HepG2 (cell line): Measurements from ENCODE around the gene AQP6. TPM values are rescaled to one million over a fixed set of nuclear protein-coding genes. Genes with fewer than 3 reads are reported as not detected.

Source experiments
- CSRNP2 ChIP-seq: sonication (generic); formaldehyde crosslinking; conservative IDR thresholded peaks from 2 replicates; pipeline ENCODE4 v1.8.0; 2022; ENCODE audit warnings: low read depth, missing genetic modification reagents
- EED ChIP-seq: sonication (generic); formaldehyde crosslinking; IDR thresholded peaks from 2 replicates; pipeline ENCODE4 v1.5.0; 2020; ENCODE audit warnings: mild to moderate bottlenecking, missing genetic modification reagents
- FOXK1 ChIP-seq: sonication (generic); formaldehyde crosslinking; IDR thresholded peaks from 2 replicates; pipeline ENCODE4 v1.4.0; 2020; ENCODE audit warnings: low read depth, missing genetic modification reagents, borderline replicate concordance
- HDAC2 ChIP-seq: sonication (generic); formaldehyde crosslinking; IDR thresholded peaks from 2 replicates; pipeline ENCODE4 v1.4.0; 2020; ENCODE audit warnings: missing genetic modification reagents
- HOMEZ ChIP-seq: IDR thresholded peaks from 2 replicates; pipeline ENCODE4 v1.6.1; 2016; ENCODE audit warnings: low read depth
- KDM5A ChIP-seq: fragments of 200-600 bp; sonication (generic); IDR thresholded peaks from 2 replicates; pipeline ENCODE4 v1.7.0; 2018; ENCODE audit warnings: antibody characterized with exemption, mild to moderate bottlenecking, low read length, borderline replicate concordance
- NKX3-1 ChIP-seq: sonication (generic); formaldehyde crosslinking; IDR thresholded peaks from 2 replicates; pipeline ENCODE4 v1.5.0; 2020; ENCODE audit warnings: missing genetic modification reagents
- PRPF4 ChIP-seq: fragments of 200-400 bp; formaldehyde crosslinking; IDR thresholded peaks from 2 replicates; pipeline ENCODE4 v1.6.1; 2016; ENCODE audit warnings: low read length, low read depth; ENCODE audit not compliant: poor library complexity, severe bottlenecking
- SRSF4 ChIP-seq: fragments of 200-400 bp; formaldehyde crosslinking; IDR thresholded peaks from one replicate; pipeline ENCODE4 v1.6.1; 2018; ENCODE audit warnings: mild to moderate bottlenecking, low read depth, low read length, moderate library complexity; ENCODE audit not compliant: poor library complexity, severe bottlenecking
- TOE1 ChIP-seq: sonication (generic); formaldehyde crosslinking; IDR thresholded peaks from 2 replicates; pipeline ENCODE4 v1.4.0; 2020; ENCODE audit warnings: mild to moderate bottlenecking, missing genetic modification reagents
- ZFAT ChIP-seq: sonication (generic); formaldehyde crosslinking; conservative IDR thresholded peaks from 2 replicates; pipeline ENCODE4 v1.8.1; 2023; ENCODE audit warnings: missing genetic modification reagents, inconsistent platforms
- ZFP36L1 ChIP-seq: sonication (generic); formaldehyde crosslinking; IDR thresholded peaks from 2 replicates; pipeline ENCODE4 v1.8.0; 2022; ENCODE audit warnings: mild to moderate bottlenecking, missing genetic modification reagents, moderate library complexity
- ZFP36L2 ChIP-seq: sonication (generic); formaldehyde crosslinking; IDR thresholded peaks from 2 replicates; pipeline ENCODE4 v1.4.0; 2020; ENCODE audit warnings: missing genetic modification reagents
- ZNF160 ChIP-seq: sonication (generic); formaldehyde crosslinking; IDR thresholded peaks from 2 replicates; pipeline ENCODE4 v1.8.0; 2022; ENCODE audit warnings: mild to moderate bottlenecking, inconsistent platforms, missing genetic modification reagents
- ZNF577 ChIP-seq: sonication (generic); formaldehyde crosslinking; IDR thresholded peaks from 2 replicates; pipeline ENCODE4 v1.4.0; 2020; ENCODE audit warnings: mild to moderate bottlenecking, low read depth, missing genetic modification reagents, borderline replicate concordance
- ZNF883 ChIP-seq: sonication (generic); formaldehyde crosslinking; IDR thresholded peaks from 2 replicates; pipeline ENCODE4 v1.5.1; 2020; ENCODE audit warnings: mild to moderate bottlenecking, missing genetic modification reagents; ENCODE audit errors: not compliant biosample characterization
- ZSCAN21 ChIP-seq: sonication (generic); formaldehyde crosslinking; IDR thresholded peaks from 2 replicates; pipeline ENCODE4 v1.8.0; 2022; ENCODE audit warnings: mild to moderate bottlenecking, missing genetic modification reagents, moderate library complexity, borderline replicate concordance
- polyA plus RNA-seq, 8 experiments: library from polyadenylated mRNA; depleted of rRNA in 3 of 8; stranded (reverse) in 7 of 8; unstranded in 1 of 8; fragments of >200 nt; fragmentation: Illumina TruSeq in 4 of 8; extraction: Trizol in 4 of 8; gene quantifications; 2 replicates each; pipeline versions ENCODE4 v1.2.1 to v1.2.3, GENCODE V29; 2011 to 2016; ENCODE audit warnings: low read depth in 4 of 8, missing spikeins in 1 of 8, mixed read lengths in 1 of 8; ENCODE audit not compliant: insufficient read depth in 1 of 8
- total RNA-seq, 5 experiments: library from RNA; depleted of rRNA; stranded (reverse); fragments of >200 nt; fragmentation: Illumina TruSeq; extraction: Trizol; gene quantifications; 2 replicates each; pipeline ENCODE4 v1.2.3, GENCODE V29; 2016; ENCODE audit warnings: low read depth in 1 of 5
- TF ChIP-seq, protein P1 (sequence below): sonication (generic); formaldehyde crosslinking; conservative IDR thresholded peaks from 2 replicates; pipeline ENCODE4 v1.4.0; 2020; ENCODE audit warnings: mild to moderate bottlenecking, missing genetic modification reagents, moderate library complexity
- TF ChIP-seq, protein P2 (sequence below): sonication (generic); formaldehyde crosslinking; IDR thresholded peaks from 2 replicates; pipeline ENCODE4 v1.5.1; 2020; ENCODE audit warnings: mild to moderate bottlenecking, moderate library complexity, missing genetic modification reagents

AQP6 gene
- total and polyA plus RNA-seq, 2 of the 13 experiments (the other 11 are each of a cell fraction or from before 2014, with no cell fraction given), result 0.32 to 1.3 TPM

GRCh38 chr12:50025187-50026059 lies 52.7 kb downstream of the AQP6 start, which contains the start of gene RACGAP1 (continued):
- TF ChIP-seq, protein P1, sequence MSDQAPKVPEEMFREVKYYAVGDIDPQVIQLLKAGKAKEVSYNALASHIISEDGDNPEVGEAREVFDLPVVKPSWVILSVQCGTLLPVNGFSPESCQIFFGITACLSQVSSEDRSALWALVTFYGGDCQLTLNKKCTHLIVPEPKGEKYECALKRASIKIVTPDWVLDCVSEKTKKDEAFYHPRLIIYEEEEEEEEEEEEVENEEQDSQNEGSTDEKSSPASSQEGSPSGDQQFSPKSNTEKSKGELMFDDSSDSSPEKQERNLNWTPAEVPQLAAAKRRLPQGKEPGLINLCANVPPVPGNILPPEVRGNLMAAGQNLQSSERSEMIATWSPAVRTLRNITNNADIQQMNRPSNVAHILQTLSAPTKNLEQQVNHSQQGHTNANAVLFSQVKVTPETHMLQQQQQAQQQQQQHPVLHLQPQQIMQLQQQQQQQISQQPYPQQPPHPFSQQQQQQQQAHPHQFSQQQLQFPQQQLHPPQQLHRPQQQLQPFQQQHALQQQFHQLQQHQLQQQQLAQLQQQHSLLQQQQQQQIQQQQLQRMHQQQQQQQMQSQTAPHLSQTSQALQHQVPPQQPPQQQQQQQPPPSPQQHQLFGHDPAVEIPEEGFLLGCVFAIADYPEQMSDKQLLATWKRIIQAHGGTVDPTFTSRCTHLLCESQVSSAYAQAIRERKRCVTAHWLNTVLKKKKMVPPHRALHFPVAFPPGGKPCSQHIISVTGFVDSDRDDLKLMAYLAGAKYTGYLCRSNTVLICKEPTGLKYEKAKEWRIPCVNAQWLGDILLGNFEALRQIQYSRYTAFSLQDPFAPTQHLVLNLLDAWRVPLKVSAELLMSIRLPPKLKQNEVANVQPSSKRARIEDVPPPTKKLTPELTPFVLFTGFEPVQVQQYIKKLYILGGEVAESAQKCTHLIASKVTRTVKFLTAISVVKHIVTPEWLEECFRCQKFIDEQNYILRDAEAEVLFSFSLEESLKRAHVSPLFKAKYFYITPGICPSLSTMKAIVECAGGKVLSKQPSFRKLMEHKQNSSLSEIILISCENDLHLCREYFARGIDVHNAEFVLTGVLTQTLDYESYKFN, result peak; percentile 37
- TF ChIP-seq NKX3-1 (CRISPR knock-in tag) (peak; percentile 52; the same call in 1 of the 2 replicates), ZNF883 (CRISPR knock-in tag) (peak; percentile 45), TOE1 (CRISPR knock-in tag) (peak; percentile 52; the same call in 1 of the 2 replicates), PRPF4 (no peak), ZFAT (CRISPR knock-in tag) (no peak), ZFP36L1 (CRISPR knock-in tag) (peak; percentile 81; the same call in 1 of the 2 replicates), ZNF160 (CRISPR knock-in tag) (0 out of 2 replicates have a peak, but pooled peaks have one; percentile 43), SRSF4 (no peak), KDM5A (peak; percentile 68; the same call in 1 of the 2 replicates), ZFP36L2 (CRISPR knock-in tag) (no peak; the same call in 1 of the 2 replicates), FOXK1 (CRISPR knock-in tag) (peak; percentile 92; the same call in 1 of the 2 replicates), CSRNP2 (CRISPR knock-in tag) (no peak), HOMEZ (peak; percentile 71; the same call in 1 of the 2 replicates), ZSCAN21 (CRISPR knock-in tag) (0 out of 2 replicates have a peak, but pooled peaks have one; percentile 18), ZNF577 (no peak), EED (CRISPR knock-in tag) (peak; percentile 85; the same call in 1 of the 2 replicates), HDAC2 (peak; percentile 67; the same call in 1 of the 2 replicates)
- TF ChIP-seq, protein P2, sequence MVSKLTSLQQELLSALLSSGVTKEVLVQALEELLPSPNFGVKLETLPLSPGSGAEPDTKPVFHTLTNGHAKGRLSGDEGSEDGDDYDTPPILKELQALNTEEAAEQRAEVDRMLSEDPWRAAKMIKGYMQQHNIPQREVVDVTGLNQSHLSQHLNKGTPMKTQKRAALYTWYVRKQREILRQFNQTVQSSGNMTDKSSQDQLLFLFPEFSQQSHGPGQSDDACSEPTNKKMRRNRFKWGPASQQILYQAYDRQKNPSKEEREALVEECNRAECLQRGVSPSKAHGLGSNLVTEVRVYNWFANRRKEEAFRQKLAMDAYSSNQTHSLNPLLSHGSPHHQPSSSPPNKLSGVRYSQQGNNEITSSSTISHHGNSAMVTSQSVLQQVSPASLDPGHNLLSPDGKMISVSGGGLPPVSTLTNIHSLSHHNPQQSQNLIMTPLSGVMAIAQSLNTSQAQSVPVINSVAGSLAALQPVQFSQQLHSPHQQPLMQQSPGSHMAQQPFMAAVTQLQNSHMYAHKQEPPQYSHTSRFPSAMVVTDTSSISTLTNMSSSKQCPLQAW (CRISPR knock-in tag), result peak; percentile 77
